Chondrocyte (in vitro differentiated cells): ENCODE measurements around the gene CD19. TPM values are rescaled to one million over a fixed set of nuclear protein-coding genes. Genes with fewer than 3 reads are reported as not detected.
"Not testable (repeated sequence)": the region's sequence is repeated elsewhere in the genome, so short reads cannot be mapped to it uniquely, and the experiment has no call there.

ENCODE experiments used
- DNase-seq: peaks from one replicate; pipeline ENCODE4 v3.0.0; 2021; ENCODE audit warnings: mixed read lengths, low spot score
- H3K27ac Mint-ChIP-seq: one replicate; pipeline ENCODE4 v1.8.0; 2021; ENCODE audit warnings: mild to moderate bottlenecking, moderate library complexity, mixed read lengths; ENCODE audit not compliant: unreplicated experiment
- H3K27me3 Mint-ChIP-seq: 2 replicates; pipeline ENCODE4 v1.8.0; 2021; ENCODE audit warnings: low read depth, mixed read lengths
- H3K36me3 Mint-ChIP-seq: 2 replicates; pipeline ENCODE4 v1.8.0; 2021; ENCODE audit warnings: low read depth, mixed read lengths
- H3K4me1 Mint-ChIP-seq: 2 replicates; pipeline ENCODE4 v1.8.0; 2021; ENCODE audit warnings: low read depth, mild to moderate bottlenecking, mixed read lengths
- H3K4me3 Mint-ChIP-seq: one replicate; pipeline ENCODE4 v1.8.0; 2021; ENCODE audit warnings: mild to moderate bottlenecking, moderate library complexity, mixed read lengths; ENCODE audit not compliant: unreplicated experiment
- H3K9me3 Mint-ChIP-seq: 2 replicates; pipeline ENCODE4 v1.8.0; 2021; ENCODE audit warnings: low read depth, mixed read lengths
- total RNA-seq: library from RNA; stranded (reverse); gene quantifications from 3 replicates; pipeline ENCODE4 v1.2.1, GENCODE V29; 2021
- TF ChIP-seq, protein P1 (sequence below): fragments of 200-600 bp; sonication (generic); IDR thresholded peaks from 2 replicates; pipeline ENCODE4 v1.5.0; 2021; ENCODE audit warnings: antibody characterized with exemption, mild to moderate bottlenecking, moderate library complexity

The CD19 gene
- total RNA-seq, 1 donor from 2014 or later: not detected

DNA sequence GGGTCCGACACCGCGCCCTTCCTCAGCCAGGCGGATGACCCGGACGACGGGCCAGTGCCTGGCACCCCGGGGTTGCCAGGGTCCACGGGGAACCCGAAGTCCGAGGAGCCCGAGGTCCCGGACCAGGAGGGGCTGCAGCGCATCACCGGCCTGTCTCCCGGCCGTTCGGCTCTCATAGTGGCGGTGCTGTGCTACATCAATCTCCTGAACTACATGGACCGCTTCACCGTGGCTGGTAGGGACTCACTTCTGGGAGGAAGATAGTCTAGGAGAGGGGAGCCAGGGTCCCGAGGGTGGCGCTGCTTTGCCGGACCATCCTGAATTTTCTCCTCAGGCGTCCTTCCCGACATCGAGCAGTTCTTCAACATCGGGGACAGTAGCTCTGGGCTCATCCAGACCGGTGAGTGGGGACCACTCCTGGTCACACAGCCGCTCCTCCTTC is 43.4 kb downstream of the CD19 start:
- H3K27me3 Mint-ChIP-seq: no peaks in the 10 kb centered on the region

DNA sequence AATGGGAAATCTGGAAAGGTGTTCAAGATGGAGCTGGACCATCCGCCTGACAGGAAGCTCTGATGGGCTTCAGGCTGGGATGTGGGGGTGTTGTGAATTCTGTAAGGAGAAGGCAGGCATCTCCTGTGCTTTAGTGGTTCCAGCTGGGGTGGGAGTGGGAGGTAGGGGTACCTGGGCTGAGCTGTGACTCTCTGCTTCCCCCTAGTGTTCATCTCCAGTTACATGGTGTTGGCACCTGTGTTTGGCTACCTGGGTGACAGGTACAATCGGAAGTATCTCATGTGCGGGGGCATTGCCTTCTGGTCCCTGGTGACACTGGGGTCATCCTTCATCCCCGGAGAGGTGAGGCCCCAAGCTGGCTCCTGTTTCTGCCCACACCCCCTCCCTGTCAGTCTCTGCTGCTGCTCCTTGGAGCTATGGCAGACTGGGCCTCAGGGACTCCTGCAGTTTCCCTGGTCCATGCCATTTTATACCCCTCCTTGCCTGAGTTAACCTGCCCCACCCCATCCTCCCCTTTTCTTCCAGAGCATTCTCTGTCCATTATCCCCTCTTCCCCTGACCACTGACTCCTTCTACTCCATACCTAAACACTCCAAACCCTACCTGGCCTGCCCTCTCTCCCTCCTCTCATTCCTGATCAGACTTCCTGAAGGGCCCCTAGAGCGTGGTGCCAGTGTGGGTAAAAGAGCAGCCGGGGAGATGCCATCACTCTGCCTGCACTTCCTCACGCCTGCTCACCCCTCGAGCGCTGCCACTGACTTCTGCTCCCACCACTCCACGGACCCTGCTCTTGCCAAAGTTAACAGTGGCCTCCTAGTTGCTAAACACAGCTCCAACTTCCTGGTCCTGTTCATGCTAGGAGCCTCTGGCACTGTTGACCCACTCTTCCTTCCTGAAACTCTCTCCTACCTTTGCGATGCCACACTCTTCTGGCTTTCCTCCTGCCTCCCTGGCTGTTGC is 46.2 kb downstream of the CD19 start:
- TF ChIP-seq, protein P1, sequence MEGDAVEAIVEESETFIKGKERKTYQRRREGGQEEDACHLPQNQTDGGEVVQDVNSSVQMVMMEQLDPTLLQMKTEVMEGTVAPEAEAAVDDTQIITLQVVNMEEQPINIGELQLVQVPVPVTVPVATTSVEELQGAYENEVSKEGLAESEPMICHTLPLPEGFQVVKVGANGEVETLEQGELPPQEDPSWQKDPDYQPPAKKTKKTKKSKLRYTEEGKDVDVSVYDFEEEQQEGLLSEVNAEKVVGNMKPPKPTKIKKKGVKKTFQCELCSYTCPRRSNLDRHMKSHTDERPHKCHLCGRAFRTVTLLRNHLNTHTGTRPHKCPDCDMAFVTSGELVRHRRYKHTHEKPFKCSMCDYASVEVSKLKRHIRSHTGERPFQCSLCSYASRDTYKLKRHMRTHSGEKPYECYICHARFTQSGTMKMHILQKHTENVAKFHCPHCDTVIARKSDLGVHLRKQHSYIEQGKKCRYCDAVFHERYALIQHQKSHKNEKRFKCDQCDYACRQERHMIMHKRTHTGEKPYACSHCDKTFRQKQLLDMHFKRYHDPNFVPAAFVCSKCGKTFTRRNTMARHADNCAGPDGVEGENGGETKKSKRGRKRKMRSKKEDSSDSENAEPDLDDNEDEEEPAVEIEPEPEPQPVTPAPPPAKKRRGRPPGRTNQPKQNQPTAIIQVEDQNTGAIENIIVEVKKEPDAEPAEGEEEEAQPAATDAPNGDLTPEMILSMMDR: peak; percentile 64
- H3K4me1 Mint-ChIP-seq: peaks cover 25% of the 10 kb centered on the region
- no peak overlapping the region for H3K27ac Mint-ChIP-seq
- no peaks in the 10 kb centered on the region for H3K27me3 Mint-ChIP-seq
- no peak for DNase-seq
- H3K9me3 Mint-ChIP-seq: no peaks in the 10 kb centered on the region
- H3K4me3 Mint-ChIP-seq: no peak overlapping the region
- peaks cover 17% of the 10 kb centered on the region for H3K36me3 Mint-ChIP-seq

More for the DNA sequence above, 43.4 kb downstream of the CD19 start:
- TF ChIP-seq, protein P1: peak; percentile 14
- H3K27ac Mint-ChIP-seq: peak overlapping the region; percentile 55
- H3K4me1 Mint-ChIP-seq: peaks cover 25% of the 10 kb centered on the region
- peak overlapping the region; percentile 92 for H3K4me3 Mint-ChIP-seq
- no peaks in the 10 kb centered on the region for H3K9me3 Mint-ChIP-seq
- peaks cover 9% of the 10 kb centered on the region for H3K36me3 Mint-ChIP-seq
- DNase-seq: no peak

DNA sequence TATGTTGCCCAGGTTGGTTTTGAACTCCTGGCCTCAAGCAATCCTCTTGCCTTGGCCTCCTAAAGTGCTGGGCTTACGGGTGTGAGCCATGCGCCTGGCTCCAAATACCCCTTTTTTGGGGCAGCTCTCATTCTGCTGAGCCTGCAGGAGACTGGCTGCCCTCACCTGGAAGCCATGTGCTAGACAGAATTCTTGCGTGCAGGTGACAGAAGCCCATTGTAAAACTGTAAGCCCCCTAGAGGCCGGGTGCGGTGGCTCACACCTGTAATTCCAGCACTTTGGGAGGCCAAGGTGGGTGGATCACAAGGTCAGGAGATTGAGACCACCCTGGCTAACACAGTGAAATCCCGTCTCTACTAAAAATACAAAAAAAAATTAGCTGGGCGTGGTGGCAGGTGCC is 48.6 kb downstream of the CD19 start:
- TF ChIP-seq, protein P1: peak; percentile 11
- not testable (repeated sequence) for H3K9me3 Mint-ChIP-seq, DNase-seq, H3K4me3 Mint-ChIP-seq, H3K27ac Mint-ChIP-seq, H3K27me3 Mint-ChIP-seq
- H3K36me3 Mint-ChIP-seq: peaks cover 30% of the 10 kb centered on the region
- H3K4me1 Mint-ChIP-seq: peaks cover 18% of the 10 kb centered on the region

DNA sequence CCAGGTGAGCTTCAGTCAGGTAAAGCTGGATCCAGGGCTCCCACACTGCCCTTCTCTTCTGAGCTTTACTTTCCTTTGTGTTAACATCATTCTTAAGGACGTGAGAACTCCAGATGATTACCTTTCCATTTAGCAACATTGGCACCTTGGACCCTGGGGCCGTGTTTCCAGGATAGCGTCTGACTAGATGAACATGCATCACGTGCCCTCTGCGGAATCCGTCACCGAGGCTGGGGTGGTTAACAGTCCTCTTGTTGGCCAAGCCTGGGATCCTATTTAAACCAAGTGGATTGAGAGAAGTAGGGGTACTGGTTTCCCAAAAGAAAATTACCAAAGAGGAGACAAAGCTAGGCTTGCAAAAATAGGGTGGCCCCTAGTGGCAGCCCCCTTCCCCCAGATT is 49.2 kb downstream of the CD19 start:
- H3K4me3 Mint-ChIP-seq: no peak overlapping the region
- H3K36me3 Mint-ChIP-seq: peaks cover 35% of the 10 kb centered on the region
- no peak overlapping the region for H3K27ac Mint-ChIP-seq
- no peak for DNase-seq
- TF ChIP-seq, protein P1: no peak
- H3K9me3 Mint-ChIP-seq: no peaks in the 10 kb centered on the region
- H3K4me1 Mint-ChIP-seq: peaks cover 12% of the 10 kb centered on the region
- H3K27me3 Mint-ChIP-seq: no peaks in the 10 kb centered on the region

DNA sequence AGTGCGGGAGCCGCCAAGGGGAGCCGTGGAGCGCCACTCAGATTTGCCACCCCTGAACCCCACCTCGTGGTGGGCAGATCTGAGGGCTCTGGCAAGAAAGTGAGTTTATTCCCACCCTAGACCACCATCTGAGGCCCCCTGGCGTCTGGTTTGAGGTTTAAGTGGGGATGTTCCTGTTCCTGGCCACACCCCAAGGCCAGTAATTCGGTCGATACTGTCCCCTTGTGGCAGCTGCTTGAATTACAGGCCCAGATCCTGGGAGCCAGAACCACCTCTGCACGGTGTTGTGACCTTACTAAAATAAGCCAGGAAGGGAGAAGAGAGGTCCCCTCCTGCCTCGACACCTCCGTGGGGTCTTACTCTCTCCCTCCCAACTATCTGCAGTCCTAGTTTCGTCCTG is 49.7 kb downstream of the CD19 start:
- DNase-seq: no peak
- Mint-ChIP-seq H3K27ac (no peak overlapping the region), H3K27me3 (no peaks in the 10 kb centered on the region), H3K36me3 (peaks cover 37% of the 10 kb centered on the region), H3K4me3 (no peak overlapping the region), H3K4me1 (peaks cover 6% of the 10 kb centered on the region), H3K9me3 (no peaks in the 10 kb centered on the region)
- TF ChIP-seq, protein P1: peak; percentile 74
